ENCODE measurements around the gene HSPD1.
A peak's percentile ranks its signal among the peaks of the same experiment; 100 is the strongest.
"Not testable (repeated sequence)": the region's sequence is repeated elsewhere in the genome, so short reads cannot be mapped to it uniquely, and the experiment has no call there.

The HSPD1 gene

GRCh38 chr2:197487385-197487784, 12.3 kb downstream of the HSPD1 start:
- Histone ChIP-seq H3K4me1 (0 out of 20 replicates have a peak, but pooled peaks cover 0 to 3% (median 0%) of the 10 kb centered on the region in 10 experiments), H3K36me3 (peaks cover 88 to 99% (median 95%) of the 10 kb centered on the region in 11 experiments), H4K20me1 (peaks cover 7 to 79% (median 54%) of the 10 kb centered on the region in 11 experiments; a peak in 21 of 22 replicates), H3K4me2 (no peak overlapping the region), H3K9ac (no peak overlapping the region), H3K9me3 (replicated peaks in 1 of 11) (peaks cover 21 to 45% (median 35%) of the 10 kb centered on the region in 11 experiments), H3K4me3 (no peak overlapping the region), H3K27me3 (no peaks in the 10 kb centered on the region), H3K27ac (no peak overlapping the region)
- no peak for TF ChIP-seq Cebpa-rat (IDR thresholded peaks at IDR 0.05)

- peaks cover 75 to 98% (median 86%) of the 10 kb centered on the region in 11 experiments for H3K36me3 ChIP-seq
Measured at GRCh38 chr2:197486175-197486574, 13.5 kb downstream of the HSPD1 start.

GRCh38 chr2:197484248-197484647, 15.4 kb downstream of the HSPD1 start:
- H3K36me3 ChIP-seq: peaks cover 60 to 98% (median 85%) of the 10 kb centered on the region in 11 experiments
- H3K27me3 ChIP-seq: not testable (repeated sequence)

More at GRCh38 chr2:197486175-197486574, 13.5 kb downstream of the HSPD1 start:
- Histone ChIP-seq H3K9me3 (replicated peaks in 1 of 11) (peaks cover 21 to 50% (median 36%) of the 10 kb centered on the region in 11 experiments), H3K4me2 (no peak overlapping the region), H3K4me3 (no peak overlapping the region), H3K27me3 (no peaks in the 10 kb centered on the region), H4K20me1 (peaks cover 3 to 66% (median 42%) of the 10 kb centered on the region in 11 experiments; a peak in 20 of 22 replicates), H3K4me1 (no peaks in the 10 kb centered on the region), H3K9ac (no peak overlapping the region), H3K27ac (no peak overlapping the region)
- TF ChIP-seq Cebpa-rat (IDR thresholded peaks at IDR 0.05): no peak

GRCh38 chr2:197480165-197481036, 19.2 kb downstream of the HSPD1 start:
- H3K27me3 ChIP-seq: no peaks in the 10 kb centered on the region
- peaks cover 12 to 48% (median 37%) of the 10 kb centered on the region in 10 experiments for H3K4me1 ChIP-seq
- H3K27ac ChIP-seq: peak overlapping the region in 4 of 11 experiments; percentile 28 to 68 (median 50); a peak in 7 of 22 replicates
- peaks cover 0 to 14% (median 4%) of the 10 kb centered on the region in 11 experiments; a peak in 7 of 22 replicates for H4K20me1 ChIP-seq
- no peak for TF ChIP-seq Cebpa-rat (IDR thresholded peaks at IDR 0.05)
- H3K9ac ChIP-seq: no peak overlapping the region
- H3K36me3 ChIP-seq: peaks cover 47 to 89% (median 75%) of the 10 kb centered on the region in 11 experiments
- H3K4me2 ChIP-seq: peak overlapping the region in 5 of 11 experiments; percentile 64 to 85 (median 68); a peak in 7 of 22 replicates
- H3K4me3 ChIP-seq: no peak overlapping the region
- peaks cover 21 to 36% (median 27%) of the 10 kb centered on the region in 11 experiments for H3K9me3 ChIP-seq (replicated peaks in 1 of 11)

More at GRCh38 chr2:197484248-197484647, 15.4 kb downstream of the HSPD1 start:
- H3K4me1 ChIP-seq: peaks cover 0 to 16% (median 8%) of the 10 kb centered on the region in 10 experiments; a peak in 14 of 20 replicates
- H3K4me3 ChIP-seq: 0 out of 20 replicates have a peak overlapping the region, but pooled peaks of 1 of the 10 experiments have one; percentile 19
- H3K27ac ChIP-seq, H3K4me2 ChIP-seq, H3K9ac ChIP-seq: not testable (repeated sequence)
- peaks cover 3 to 47% (median 24%) of the 10 kb centered on the region in 11 experiments; a peak in 18 of 22 replicates for H4K20me1 ChIP-seq
- H3K9me3 ChIP-seq (replicated peaks in 1 of 11): peaks cover 21 to 50% (median 36%) of the 10 kb centered on the region in 11 experiments

- Histone ChIP-seq H3K4me3 (no peak overlapping the region), H4K20me1 (peaks cover 0 to 14% (median 0%) of the 10 kb centered on the region in 11 experiments; a peak in 5 of 22 replicates), H3K27ac (peak overlapping the region in 9 of 11 experiments; percentile 6 to 68 (median 42); a peak in 12 of 22 replicates), H3K4me1 (peaks cover 12 to 48% (median 37%) of the 10 kb centered on the region in 10 experiments), H3K27me3 (no peaks in the 10 kb centered on the region), H3K9ac (no peak overlapping the region; a peak in 1 of 22 replicates), H3K36me3 (peaks cover 52 to 89% (median 75%) of the 10 kb centered on the region in 11 experiments), H3K9me3 (replicated peaks in 1 of 11) (peaks cover 0 to 11% (median under 1%) of the 10 kb centered on the region in 11 experiments; a peak in 13 of 22 replicates), H3K4me2 (peak overlapping the region in 10 of 11 experiments; percentile 56 to 85 (median 68); a peak in 19 of 22 replicates)
- TF ChIP-seq Cebpa-rat (IDR thresholded peaks at IDR 0.05): no peak
Measured at GRCh38 chr2:197477797-197478196, 21.8 kb downstream of the HSPD1 start.

GRCh38 chr2:197472166-197472565, 27.5 kb downstream of the HSPD1 start:
- H3K27ac ChIP-seq: no peak overlapping the region
- H3K9me3 ChIP-seq (replicated peaks in 1 of 11): no peaks in the 10 kb centered on the region; a peak in 2 of 22 replicates
- peaks cover 0 to 11% (median 9%) of the 10 kb centered on the region in 10 experiments; a peak in 13 of 20 replicates for H3K4me1 ChIP-seq
- H3K4me2 ChIP-seq: no peak overlapping the region
- no peak overlapping the region for H3K4me3 ChIP-seq
- no peak overlapping the region for H3K9ac ChIP-seq
- TF ChIP-seq Cebpa-rat (IDR thresholded peaks at IDR 0.05): no peak
- no peaks in the 10 kb centered on the region for H3K27me3 ChIP-seq
- peaks cover 0 to 24% (median 0%) of the 10 kb centered on the region in 11 experiments; a peak in 10 of 22 replicates for H4K20me1 ChIP-seq
- peaks cover 95 to 100% (median 98%) of the 10 kb centered on the region in 11 experiments for H3K36me3 ChIP-seq

- Histone ChIP-seq H3K27ac (no peak overlapping the region), H3K4me3 (no peak overlapping the region), H3K27me3 (no peaks in the 10 kb centered on the region), H3K9me3 (replicated peaks in 1 of 11) (no peaks in the 10 kb centered on the region), H4K20me1 (peaks cover 4 to 76% (median 25%) of the 10 kb centered on the region in 11 experiments; a peak in 20 of 22 replicates), H3K36me3 (peaks cover 91 to 98% (median 96%) of the 10 kb centered on the region in 11 experiments), H3K4me1 (0 out of 20 replicates have a peak, but pooled peaks cover 0 to 2% (median 0%) of the 10 kb centered on the region in 10 experiments), H3K4me2 (no peak overlapping the region), H3K9ac (no peak overlapping the region)
- no peak for TF ChIP-seq Cebpa-rat (IDR thresholded peaks at IDR 0.05)
Measured at GRCh38 chr2:197464175-197464574, 35.5 kb downstream of the HSPD1 start.

GRCh38 chr2:197461057-197461456, 38.6 kb downstream of the HSPD1 start:
- Histone ChIP-seq H3K4me1 (peaks cover 0 to 21% (median 0%) of the 10 kb centered on the region in 10 experiments; a peak in 5 of 20 replicates), H3K9me3 (replicated peaks in 1 of 11) (no peaks in the 10 kb centered on the region), H3K27ac (no peak overlapping the region), H3K36me3 (peaks cover 62 to 86% (median 70%) of the 10 kb centered on the region in 11 experiments), H3K4me3 (no peak overlapping the region), H3K9ac (no peak overlapping the region), H4K20me1 (peaks cover 30 to 89% (median 49%) of the 10 kb centered on the region in 11 experiments; a peak in 20 of 22 replicates), H3K4me2 (no peak overlapping the region), H3K27me3 (no peaks in the 10 kb centered on the region)
- TF ChIP-seq Cebpa-rat (IDR thresholded peaks at IDR 0.05): no peak
